ENCODE measurements around the gene RAD23B.

Gene RAD23B

GRCh38 chr9:107274096-107274495 is 9.0 kb upstream of the RAD23B start:
- peaks cover 34 to 41% of the 10 kb centered on the region in 2 donors for H3K27me3 Mint-ChIP-seq
- peaks cover under 1% of the 10 kb centered on the region for H3K36me3 Mint-ChIP-seq (ENCODE audit: insufficient read depth)
- no peak overlapping the region for H3K27ac Mint-ChIP-seq
- peak; percentile 52 for ATAC-seq (replicated peaks)
- DNase-seq = no peak
- H3K4me3 Mint-ChIP-seq = no peak overlapping the region
- no peaks in the 10 kb centered on the region for H3K9me3 Mint-ChIP-seq
- peaks cover 0 to 2% of the 10 kb centered on the region in 2 donors for H3K4me1 Mint-ChIP-seq (ENCODE audit: low read depth in 2 of 2)

- H3K27me3 Mint-ChIP-seq = peaks cover 32 to 38% of the 10 kb centered on the region in 2 donors
- H3K9me3 Mint-ChIP-seq = no peaks in the 10 kb centered on the region
- no peak overlapping the region for H3K4me3 Mint-ChIP-seq
- H3K36me3 Mint-ChIP-seq (ENCODE audit: insufficient read depth) = no peaks in the 10 kb centered on the region
- no peak for DNase-seq
- ATAC-seq (replicated peaks) = no peak
- H3K4me1 Mint-ChIP-seq (ENCODE audit: low read depth in 2 of 2) = peaks cover 0 to 2% of the 10 kb centered on the region in 2 donors
- no peak overlapping the region for H3K27ac Mint-ChIP-seq
Observed at GRCh38 chr9:107274953-107275422, 8.1 kb upstream of the RAD23B start.

GRCh38 chr9:107275530-107275929 is 7.5 kb upstream of the RAD23B start:
- ATAC-seq (replicated peaks) = no peak
- Mint-ChIP-seq H3K27me3 (peaks cover 27 to 32% of the 10 kb centered on the region in 2 donors), H3K9me3 (no peaks in the 10 kb centered on the region), H3K36me3 (ENCODE audit: insufficient read depth) (no peaks in the 10 kb centered on the region), H3K4me3 (no peak overlapping the region), H3K4me1 (ENCODE audit: low read depth in 2 of 2) (peaks cover 0 to 2% of the 10 kb centered on the region in 2 donors), H3K27ac (no peak overlapping the region)
- no peak for DNase-seq

GRCh38 chr9:107276966-107277710 is 5.9 kb upstream of the RAD23B start:
- Mint-ChIP-seq H3K27ac (no peak overlapping the region), H3K9me3 (no peaks in the 10 kb centered on the region), H3K4me1 (ENCODE audit: low read depth in 2 of 2) (peaks cover 2 to 4% of the 10 kb centered on the region in 2 donors), H3K4me3 (no peak overlapping the region), H3K27me3 (peaks cover 22 to 27% of the 10 kb centered on the region in 2 donors), H3K36me3 (ENCODE audit: insufficient read depth) (no peaks in the 10 kb centered on the region)
- ATAC-seq (replicated peaks) (no peak), DNase-seq (no peak)

GRCh38 chr9:107277801-107278200 is 5.3 kb upstream of the RAD23B start:
- H3K36me3 Mint-ChIP-seq (ENCODE audit: insufficient read depth) = peaks cover 2% of the 10 kb centered on the region
- H3K4me3 Mint-ChIP-seq = no peak overlapping the region
- no peak overlapping the region for H3K27ac Mint-ChIP-seq
- DNase-seq (no peak), ATAC-seq (replicated peaks) (no peak)
- peaks cover 5 to 7% of the 10 kb centered on the region in 2 donors for H3K4me1 Mint-ChIP-seq (ENCODE audit: low read depth in 2 of 2)
- H3K27me3 Mint-ChIP-seq = peaks cover 22 to 27% of the 10 kb centered on the region in 2 donors
- no peaks in the 10 kb centered on the region for H3K9me3 Mint-ChIP-seq

GRCh38 chr9:107279086-107279485 is 4.0 kb upstream of the RAD23B start:
- H3K27me3 Mint-ChIP-seq = peaks cover 19 to 26% of the 10 kb centered on the region in 2 donors
- peaks cover 15% of the 10 kb centered on the region for H3K36me3 Mint-ChIP-seq (ENCODE audit: insufficient read depth)
- H3K27ac Mint-ChIP-seq = no peak overlapping the region
- H3K4me1 Mint-ChIP-seq (ENCODE audit: low read depth in 2 of 2) = peaks cover 5 to 8% of the 10 kb centered on the region in 2 donors
- DNase-seq (no peak), ATAC-seq (replicated peaks) (no peak)
- H3K9me3 Mint-ChIP-seq = no peaks in the 10 kb centered on the region
- H3K4me3 Mint-ChIP-seq = no peak overlapping the region

- peaks cover 9 to 11% of the 10 kb centered on the region in 2 donors for H3K27me3 Mint-ChIP-seq
- H3K4me1 Mint-ChIP-seq (ENCODE audit: low read depth in 2 of 2) = peaks cover 9 to 19% of the 10 kb centered on the region in 2 donors
- DNase-seq (no peak), ATAC-seq (replicated peaks) (no peak)
- H3K36me3 Mint-ChIP-seq (ENCODE audit: insufficient read depth) = peaks cover 22% of the 10 kb centered on the region
- H3K4me3 Mint-ChIP-seq = no peak overlapping the region
- no peaks in the 10 kb centered on the region for H3K9me3 Mint-ChIP-seq
- no peak overlapping the region for H3K27ac Mint-ChIP-seq
Observed at GRCh38 chr9:107280543-107280942, 2.5 kb upstream of the RAD23B start.

GRCh38 chr9:107281184-107281583 is 1.9 kb upstream of the RAD23B start:
- DNase-seq (no peak), ATAC-seq (replicated peaks) (no peak)
- Mint-ChIP-seq H3K27me3 (peaks cover 5% of the 10 kb centered on the region in 2 donors), H3K36me3 (ENCODE audit: insufficient read depth) (peaks cover 24% of the 10 kb centered on the region), H3K9me3 (no peaks in the 10 kb centered on the region), H3K4me3 (peak overlapping the region; percentile 48 to 96), H3K27ac (no peak overlapping the region), H3K4me1 (ENCODE audit: low read depth in 2 of 2) (peaks cover 15 to 26% of the 10 kb centered on the region in 2 donors)

- Mint-ChIP-seq H3K9me3 (no peaks in the 10 kb centered on the region), H3K4me1 (ENCODE audit: low read depth in 2 of 2) (peaks cover 21 to 32% of the 10 kb centered on the region in 2 donors)
Observed at GRCh38 chr9:107281922-107282667, 984 bp upstream of the RAD23B start.

GRCh38 chr9:107283623-107284616 is 841 bp downstream of the RAD23B start:
- ATAC-seq (replicated peaks) = peak; percentile 40

More at GRCh38 chr9:107281922-107282667, 984 bp upstream of the RAD23B start:
- Mint-ChIP-seq H3K4me3 (peak overlapping the region; percentile 91 to 96), H3K27me3 (peaks cover 0 to 2% of the 10 kb centered on the region in 2 donors), H3K36me3 (ENCODE audit: insufficient read depth) (peaks cover 32% of the 10 kb centered on the region), H3K27ac (peak overlapping the region; percentile 91 to 93)
- DNase-seq = no peak
- no peak for ATAC-seq (replicated peaks)

GRCh38 chr9:107284636-107285035 is 1.6 kb downstream of the RAD23B start:
- H3K27me3 Mint-ChIP-seq = no peaks in the 10 kb centered on the region
- DNase-seq (no peak), ATAC-seq (replicated peaks) (no peak)
- peaks cover 36% of the 10 kb centered on the region for H3K36me3 Mint-ChIP-seq (ENCODE audit: insufficient read depth)
- peak overlapping the region; percentile 93 to 95 for H3K27ac Mint-ChIP-seq
- H3K4me3 Mint-ChIP-seq = peak overlapping the region; percentile 91 to 96
- no peaks in the 10 kb centered on the region for H3K9me3 Mint-ChIP-seq
- H3K4me1 Mint-ChIP-seq (ENCODE audit: low read depth in 2 of 2) = peaks cover 30 to 52% of the 10 kb centered on the region in 2 donors

More at GRCh38 chr9:107283623-107284616, 841 bp downstream of the RAD23B start:
- peak; percentile 42 to 48 (median 42) for DNase-seq
- peak overlapping the region; percentile 91 to 96 for H3K4me3 Mint-ChIP-seq
- H3K4me1 Mint-ChIP-seq (ENCODE audit: low read depth in 2 of 2) = peaks cover 23 to 45% of the 10 kb centered on the region in 2 donors
- no peaks in the 10 kb centered on the region for H3K27me3 Mint-ChIP-seq
- peak overlapping the region; percentile 93 to 95 for H3K27ac Mint-ChIP-seq
- H3K9me3 Mint-ChIP-seq = no peaks in the 10 kb centered on the region
- H3K36me3 Mint-ChIP-seq (ENCODE audit: insufficient read depth) = peaks cover 36% of the 10 kb centered on the region

- peaks cover 36% of the 10 kb centered on the region for H3K36me3 Mint-ChIP-seq (ENCODE audit: insufficient read depth)
- H3K4me1 Mint-ChIP-seq (ENCODE audit: low read depth in 2 of 2) = peaks cover 35 to 59% of the 10 kb centered on the region in 2 donors
- DNase-seq = no peak
- H3K27ac Mint-ChIP-seq = peak overlapping the region in 1 of 2 donors; percentile 95
- no peaks in the 10 kb centered on the region for H3K27me3 Mint-ChIP-seq
- ATAC-seq (replicated peaks) = no peak
- no peaks in the 10 kb centered on the region for H3K9me3 Mint-ChIP-seq
- H3K4me3 Mint-ChIP-seq = peak overlapping the region; percentile 91 to 96
Observed at GRCh38 chr9:107285286-107285685, 2.2 kb downstream of the RAD23B start.
